Fibroblast of skin of back (primary cell): ENCODE measurements around the gene TSPAN3.
A peak's percentile ranks its signal among the peaks of the same experiment; 100 is the strongest.

ENCODE experiments used
- DNase-seq: peaks from one replicate; pipeline ENCODE4 v3.0.0-alpha.2; 2013

Gene TSPAN3

DNA sequence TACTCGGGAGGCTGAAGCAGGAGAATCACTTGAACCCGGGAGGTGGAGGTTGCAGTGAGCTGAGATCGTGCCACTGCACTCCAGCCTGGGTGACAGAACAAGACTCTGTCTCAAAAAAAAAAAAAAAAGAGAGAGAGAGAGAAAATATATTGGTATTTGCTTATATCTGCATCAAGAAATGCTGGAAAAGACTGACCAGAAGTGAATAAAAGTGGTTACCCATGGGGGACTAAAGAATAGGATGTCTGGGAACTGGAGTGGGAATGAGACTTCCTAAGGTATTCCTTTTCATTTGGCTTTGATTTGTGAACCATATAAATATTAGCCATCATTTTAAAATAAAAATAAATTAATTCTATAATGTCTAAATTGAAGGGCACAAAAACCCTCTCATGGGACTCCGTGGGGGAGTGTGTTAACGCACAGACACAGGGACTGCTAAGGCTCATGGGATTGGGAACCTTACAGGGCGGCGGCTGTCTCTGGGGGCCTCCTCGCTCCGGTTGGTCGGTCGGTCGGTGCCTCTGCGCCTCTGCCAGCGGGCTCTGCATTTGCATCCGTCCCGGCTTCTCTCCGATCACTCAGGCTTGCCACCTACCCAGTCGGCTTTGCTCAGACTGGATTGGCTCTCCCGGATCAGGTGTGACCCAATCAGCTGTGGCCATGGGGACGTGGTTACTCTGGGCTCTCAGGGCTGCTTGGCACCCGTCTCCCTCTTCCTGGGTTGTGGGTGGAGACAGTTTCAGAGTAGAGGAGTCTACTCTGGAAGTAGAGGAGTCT is 12.7 kb upstream of the TSPAN3 start:
- DNase-seq: peak; percentile 54

DNA sequence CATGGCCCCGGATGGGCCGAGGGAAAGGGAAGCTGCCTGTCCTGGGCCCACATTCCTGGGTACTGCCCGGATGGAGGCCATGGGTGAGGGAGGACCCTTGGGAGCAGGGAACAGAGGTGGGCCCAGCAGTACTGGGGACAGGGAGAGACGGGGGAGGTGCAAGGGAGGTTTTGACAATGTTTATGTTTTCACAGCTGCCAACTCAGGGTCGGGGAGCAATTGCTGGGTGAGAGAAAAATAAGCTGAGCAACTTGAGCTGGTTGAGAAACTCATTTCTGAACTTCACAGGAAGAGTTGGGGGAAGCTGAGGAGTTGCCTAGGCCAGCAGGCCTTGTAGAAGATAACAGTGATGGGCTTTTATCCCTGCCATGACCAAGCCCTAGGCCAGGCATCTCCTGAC is 11.1 kb upstream of the TSPAN3 start:
- DNase-seq: no peak

DNA sequence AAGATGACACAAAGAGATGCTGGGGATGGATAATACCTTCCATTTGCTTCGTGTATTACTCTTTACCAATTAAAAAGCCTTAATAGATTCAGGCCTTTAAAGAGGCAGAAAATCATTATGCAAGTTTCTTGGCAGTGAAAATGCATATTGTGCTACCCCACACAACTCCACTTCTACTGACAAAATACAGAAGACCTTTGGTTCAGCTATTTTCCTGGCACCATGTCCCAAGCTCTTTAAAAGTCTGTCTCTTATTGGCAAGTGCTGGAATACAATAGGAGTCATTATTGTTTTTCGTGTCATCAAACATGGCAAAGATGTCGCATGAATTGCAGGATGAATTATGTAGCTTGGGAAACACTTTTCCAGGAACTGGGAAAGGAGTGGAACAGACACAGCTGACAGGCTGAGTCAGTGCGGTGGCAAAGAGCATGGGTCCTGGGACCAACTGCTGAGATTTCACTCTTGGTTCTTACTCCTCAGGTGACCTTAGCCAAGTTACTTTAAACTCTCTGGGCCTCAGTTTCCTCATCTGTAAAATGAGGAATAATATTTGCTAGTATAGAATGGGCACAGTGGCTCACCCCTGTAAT is 5.5 kb upstream of the TSPAN3 start:
- DNase-seq: no peak

GRCh38 chr15:77075528-77075927 is 4.6 kb upstream of the TSPAN3 start:
- DNase-seq: no peak

DNA sequence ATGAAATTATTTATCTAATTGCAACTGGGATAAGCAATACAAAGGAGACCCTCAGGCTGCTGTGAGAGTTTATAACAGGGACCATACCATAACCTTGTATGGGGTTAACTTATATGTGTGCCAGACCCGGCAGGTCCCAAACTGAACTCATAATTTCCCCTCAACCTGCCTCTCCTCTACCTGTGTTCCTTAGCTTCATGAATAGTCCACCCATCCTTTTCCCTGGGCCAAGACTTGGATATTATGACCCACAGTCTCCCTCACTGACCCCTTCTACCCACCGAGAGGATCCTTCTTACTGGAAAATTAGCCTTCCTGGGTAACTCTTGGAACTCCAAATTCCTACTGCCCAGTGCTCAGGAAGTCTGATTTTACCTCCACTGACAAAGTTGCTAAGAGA is 3.4 kb upstream of the TSPAN3 start:
- no peak for DNase-seq

GRCh38 chr15:77071305-77072223 is 655 bp upstream of the TSPAN3 start:
- DNase-seq: no peak

- DNase-seq: no peak
Measured at GRCh38 chr15:77070180-77070494, 772 bp downstream of the TSPAN3 start.

DNA sequence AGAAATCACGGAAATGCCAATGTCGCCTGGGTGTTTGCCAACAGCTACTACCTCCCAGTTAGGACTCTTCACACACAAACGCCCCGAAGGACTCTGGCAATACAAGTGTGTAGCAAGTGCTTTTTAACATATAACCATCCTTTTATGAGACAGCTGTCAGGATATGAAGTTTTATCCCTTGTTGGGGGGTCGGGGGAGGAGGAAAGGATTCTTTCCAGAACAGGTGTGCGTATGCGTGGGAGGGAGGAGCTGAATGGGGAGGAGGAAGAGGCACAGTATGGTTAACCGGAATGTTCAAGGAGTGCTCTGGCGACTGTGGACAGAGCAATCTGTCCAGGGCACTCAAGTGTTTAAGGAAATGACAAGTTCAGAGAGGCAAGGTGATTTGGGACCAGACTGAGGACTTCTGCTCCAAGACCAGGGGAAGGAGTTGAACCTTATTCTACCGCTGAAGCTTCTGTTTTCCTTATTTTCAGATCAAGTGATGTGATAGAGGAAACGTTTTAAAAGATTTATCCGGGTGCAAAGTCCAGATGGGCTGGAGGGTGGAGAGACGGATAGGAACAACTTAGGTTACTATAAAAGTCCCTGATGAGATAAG is 1.3 kb downstream of the TSPAN3 start:
- DNase-seq: no peak

DNA sequence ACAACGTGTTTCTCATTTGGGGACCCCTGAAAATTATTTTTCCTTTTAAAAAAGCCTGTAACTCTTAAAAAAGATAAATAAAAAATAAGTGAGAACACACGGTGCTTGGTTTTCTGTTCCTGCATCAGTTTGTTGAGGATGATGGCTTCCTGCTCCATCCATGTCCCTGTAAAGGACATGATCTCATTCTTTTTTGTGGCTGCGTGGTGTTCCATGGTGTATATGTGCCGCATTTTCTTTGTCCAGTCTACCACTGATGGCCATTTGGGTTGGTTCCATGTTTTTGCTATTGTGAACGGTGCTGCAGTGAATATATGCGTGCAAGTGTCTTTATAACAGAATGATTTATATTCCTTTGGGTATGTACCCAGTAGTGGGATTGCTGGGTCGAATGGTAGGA is 2.3 kb downstream of the TSPAN3 start:
- DNase-seq: no peak

DNA sequence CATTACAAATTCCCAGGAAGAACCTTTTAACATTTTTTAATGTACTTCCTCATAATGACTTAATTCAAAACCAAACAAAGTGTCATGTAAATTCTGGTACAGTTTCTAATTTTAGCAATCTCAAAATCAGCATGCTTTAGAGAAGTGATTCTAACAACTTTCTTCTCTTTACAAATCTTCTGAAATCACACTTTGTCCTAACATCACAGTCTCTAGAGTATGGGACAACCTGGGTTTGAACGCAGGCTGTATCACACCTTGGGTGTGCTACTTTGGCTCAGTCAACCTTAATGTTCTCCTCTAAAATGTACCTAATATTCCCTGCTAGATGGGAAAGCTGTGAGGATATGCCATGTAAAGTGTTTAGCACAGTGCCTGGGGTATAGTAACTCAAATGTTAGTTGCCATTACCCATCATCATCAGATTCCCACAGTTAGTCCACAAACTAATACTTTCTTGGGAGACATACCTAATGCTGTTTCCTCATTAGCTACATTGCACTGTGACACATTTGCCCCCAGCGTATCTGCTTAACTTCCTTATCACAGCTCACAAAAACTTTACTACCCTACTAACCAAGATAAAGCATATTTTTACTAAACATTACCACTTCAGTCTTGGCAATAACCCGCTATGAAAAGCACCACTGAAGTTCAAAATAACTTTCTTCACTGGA is 3.1 kb downstream of the TSPAN3 start:
- no peak for DNase-seq

GRCh38 chr15:77066971-77067690 is 3.8 kb downstream of the TSPAN3 start:
- peak; percentile 72 for DNase-seq

GRCh38 chr15:77064539-77065308 is 6.2 kb downstream of the TSPAN3 start:
- DNase-seq: peak; percentile 30

DNA sequence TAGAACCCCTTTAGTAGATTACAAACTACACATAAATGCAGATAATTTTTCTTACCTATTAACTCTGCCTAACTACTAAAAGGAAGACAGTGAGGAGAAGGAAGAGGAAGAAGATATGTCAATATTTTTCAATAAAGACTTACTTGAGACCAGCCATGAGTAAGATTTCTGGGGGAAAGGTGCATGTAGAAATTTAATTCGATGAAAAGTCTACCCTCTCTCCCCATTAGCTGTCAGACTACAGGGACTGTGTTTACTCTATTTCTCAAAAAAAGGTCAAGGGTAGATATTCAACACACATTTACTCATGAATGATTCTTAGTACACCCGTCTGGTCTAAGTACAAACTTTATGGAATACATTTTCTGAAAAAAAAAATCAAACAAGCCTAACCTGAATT is 6.8 kb downstream of the TSPAN3 start:
- DNase-seq: no peak

DNA sequence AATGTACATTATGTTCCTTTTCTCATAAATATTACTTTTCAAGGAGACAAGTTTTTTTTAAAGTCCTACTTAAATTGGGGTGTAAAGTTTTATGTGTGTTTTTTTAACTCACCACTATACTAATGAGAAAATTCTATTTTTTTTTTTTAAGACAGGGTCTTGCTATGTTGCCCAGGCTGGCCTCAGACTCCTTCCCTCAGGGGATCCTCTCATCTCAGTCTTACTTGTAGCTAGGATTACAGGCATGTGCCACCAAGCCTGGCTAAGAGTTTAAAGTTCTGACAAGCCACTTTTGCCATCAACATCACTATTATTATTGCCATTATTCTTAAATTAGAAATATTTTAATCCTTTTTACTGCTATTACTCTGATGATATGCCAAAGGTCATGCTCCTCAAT is 7.7 kb downstream of the TSPAN3 start:
- DNase-seq: no peak

- DNase-seq: no peak
Measured at GRCh38 chr15:77060546-77060945, 10.4 kb downstream of the TSPAN3 start.

DNA sequence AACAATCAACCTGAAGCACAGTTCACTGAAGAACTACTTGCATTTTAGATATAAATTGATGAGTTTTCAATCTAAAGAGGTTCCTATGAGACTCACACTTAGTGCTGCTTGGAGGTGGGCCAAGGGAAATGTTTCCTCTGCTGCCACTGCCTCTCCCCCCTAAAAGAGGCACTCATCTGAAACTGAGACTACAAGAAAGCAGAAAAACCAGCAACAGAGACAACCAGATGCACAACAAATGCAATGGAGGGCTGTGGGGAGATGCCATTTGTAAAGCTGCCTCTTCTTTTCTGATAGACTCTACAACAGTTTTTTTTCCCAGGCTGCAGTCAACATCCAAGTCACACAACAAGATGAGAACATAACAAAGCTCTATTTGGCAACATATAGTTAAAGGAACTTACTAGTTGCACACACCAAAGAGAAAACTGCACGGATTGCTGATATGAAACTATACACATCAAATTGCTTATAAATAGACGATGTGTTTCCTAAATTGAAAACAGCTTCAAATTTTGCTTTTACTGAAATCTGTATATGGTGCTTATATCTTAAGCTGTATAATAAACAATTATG is 11.0 kb downstream of the TSPAN3 start:
- DNase-seq: no peak

- DNase-seq: no peak
Measured at GRCh38 chr15:77058468-77058867, 12.4 kb downstream of the TSPAN3 start.

- no peak for DNase-seq
Measured at GRCh38 chr15:77057685-77058084, 13.2 kb downstream of the TSPAN3 start.

GRCh38 chr15:77057072-77057471 is 13.8 kb downstream of the TSPAN3 start:
- no peak for DNase-seq

DNA sequence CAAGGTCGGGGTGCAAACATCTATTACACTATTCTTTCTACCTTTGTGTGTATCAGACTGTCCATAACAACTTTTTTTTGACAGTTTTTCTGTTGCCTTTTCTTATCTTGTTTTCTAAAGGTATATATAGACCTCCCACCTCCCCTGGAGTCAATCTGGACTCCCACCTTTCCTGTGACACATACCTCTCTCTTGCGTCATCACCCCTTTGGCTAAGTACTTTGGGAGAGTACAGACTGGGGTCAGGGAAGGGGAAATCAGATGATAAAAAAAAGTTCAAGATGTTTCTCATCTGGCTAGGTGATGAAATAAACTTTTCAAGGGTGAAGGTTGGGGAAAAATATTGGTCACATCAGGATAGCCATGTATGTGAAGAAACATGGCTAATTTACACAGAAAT is 17.2 kb downstream of the TSPAN3 start:
- DNase-seq: no peak

- no peak for DNase-seq
Measured at GRCh38 chr15:77052556-77052955, 18.4 kb downstream of the TSPAN3 start.
